ENCODE data around the gene PTPRU.

PTPRU gene

GRCh38 chr1:29357452-29357851 lies 121.1 kb downstream of the PTPRU start:
- TF ChIP-seq PPARA (CRISPR knock-in tag; IDR thresholded peaks at IDR 0.05; ENCODE audit: borderline replicate concordance) = no peak
- no peak for TF ChIP-seq ZNF70 (CRISPR knock-in tag; IDR thresholded peaks at IDR 0.05)
- no peak for TF ChIP-seq ISL1 (CRISPR knock-in tag; IDR thresholded peaks at IDR 0.05)
- TF ChIP-seq TOX (CRISPR knock-in tag; IDR thresholded peaks at IDR 0.05; ENCODE audit: borderline replicate concordance) = no peak
- no peak for TF ChIP-seq RARB (CRISPR knock-in tag; IDR thresholded peaks at IDR 0.05)
- TF ChIP-seq, protein P1, sequence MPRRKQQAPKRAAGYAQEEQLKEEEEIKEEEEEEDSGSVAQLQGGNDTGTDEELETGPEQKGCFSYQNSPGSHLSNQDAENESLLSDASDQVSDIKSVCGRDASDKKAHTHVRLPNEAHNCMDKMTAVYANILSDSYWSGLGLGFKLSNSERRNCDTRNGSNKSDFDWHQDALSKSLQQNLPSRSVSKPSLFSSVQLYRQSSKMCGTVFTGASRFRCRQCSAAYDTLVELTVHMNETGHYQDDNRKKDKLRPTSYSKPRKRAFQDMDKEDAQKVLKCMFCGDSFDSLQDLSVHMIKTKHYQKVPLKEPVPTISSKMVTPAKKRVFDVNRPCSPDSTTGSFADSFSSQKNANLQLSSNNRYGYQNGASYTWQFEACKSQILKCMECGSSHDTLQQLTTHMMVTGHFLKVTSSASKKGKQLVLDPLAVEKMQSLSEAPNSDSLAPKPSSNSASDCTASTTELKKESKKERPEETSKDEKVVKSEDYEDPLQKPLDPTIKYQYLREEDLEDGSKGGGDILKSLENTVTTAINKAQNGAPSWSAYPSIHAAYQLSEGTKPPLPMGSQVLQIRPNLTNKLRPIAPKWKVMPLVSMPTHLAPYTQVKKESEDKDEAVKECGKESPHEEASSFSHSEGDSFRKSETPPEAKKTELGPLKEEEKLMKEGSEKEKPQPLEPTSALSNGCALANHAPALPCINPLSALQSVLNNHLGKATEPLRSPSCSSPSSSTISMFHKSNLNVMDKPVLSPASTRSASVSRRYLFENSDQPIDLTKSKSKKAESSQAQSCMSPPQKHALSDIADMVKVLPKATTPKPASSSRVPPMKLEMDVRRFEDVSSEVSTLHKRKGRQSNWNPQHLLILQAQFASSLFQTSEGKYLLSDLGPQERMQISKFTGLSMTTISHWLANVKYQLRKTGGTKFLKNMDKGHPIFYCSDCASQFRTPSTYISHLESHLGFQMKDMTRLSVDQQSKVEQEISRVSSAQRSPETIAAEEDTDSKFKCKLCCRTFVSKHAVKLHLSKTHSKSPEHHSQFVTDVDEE (CRISPR knock-in tag; IDR thresholded peaks at IDR 0.05) = no peak
- no peak for TF ChIP-seq ZC3H10 (CRISPR knock-in tag; IDR thresholded peaks at IDR 0.05)
- no peak for TF ChIP-seq CSDC2 (CRISPR knock-in tag; IDR thresholded peaks at IDR 0.05)
- no peak for ATAC-seq

DNA sequence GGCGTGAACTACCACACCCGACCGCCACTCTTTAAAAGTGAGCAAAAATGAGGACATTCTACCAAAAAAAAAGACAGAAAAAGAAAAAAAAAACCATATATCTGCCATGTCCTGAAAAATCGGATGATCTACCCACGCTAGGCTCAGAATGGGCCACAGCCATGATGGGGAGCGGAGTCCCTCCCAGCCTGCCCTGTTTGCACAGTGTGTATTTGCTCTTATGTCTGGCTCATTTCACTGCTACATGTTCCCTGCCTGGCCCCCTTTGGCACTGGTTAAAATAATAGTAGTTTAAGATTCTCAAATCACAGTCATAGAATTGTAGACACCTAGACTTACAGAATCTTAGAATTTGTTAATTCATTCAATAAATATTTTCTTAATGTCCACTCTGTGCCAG lies 121.9 kb downstream of the PTPRU start:
- no peak for ATAC-seq
- no peak for TF ChIP-seq ZFP30 (CRISPR knock-in tag; IDR thresholded peaks at IDR 0.05)
- TF ChIP-seq ISL1 (CRISPR knock-in tag; IDR thresholded peaks at IDR 0.05) = no peak
- TF ChIP-seq ZNF565 (CRISPR knock-in tag; conservative IDR thresholded peaks at IDR 0.05; ENCODE audit: low read depth) = no peak
- no peak for TF ChIP-seq CREB5 (CRISPR knock-in tag; IDR thresholded peaks at IDR 0.05; ENCODE audit: low read depth)
- TF ChIP-seq, protein P2, sequence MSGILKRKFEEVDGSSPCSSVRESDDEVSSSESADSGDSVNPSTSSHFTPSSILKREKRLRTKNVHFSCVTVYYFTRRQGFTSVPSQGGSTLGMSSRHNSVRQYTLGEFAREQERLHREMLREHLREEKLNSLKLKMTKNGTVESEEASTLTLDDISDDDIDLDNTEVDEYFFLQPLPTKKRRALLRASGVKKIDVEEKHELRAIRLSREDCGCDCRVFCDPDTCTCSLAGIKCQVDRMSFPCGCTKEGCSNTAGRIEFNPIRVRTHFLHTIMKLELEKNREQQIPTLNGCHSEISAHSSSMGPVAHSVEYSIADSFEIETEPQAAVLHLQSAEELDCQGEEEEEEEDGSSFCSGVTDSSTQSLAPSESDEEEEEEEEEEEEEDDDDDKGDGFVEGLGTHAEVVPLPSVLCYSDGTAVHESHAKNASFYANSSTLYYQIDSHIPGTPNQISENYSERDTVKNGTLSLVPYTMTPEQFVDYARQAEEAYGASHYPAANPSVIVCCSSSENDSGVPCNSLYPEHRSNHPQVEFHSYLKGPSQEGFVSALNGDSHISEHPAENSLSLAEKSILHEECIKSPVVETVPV (CRISPR knock-in tag; IDR thresholded peaks at IDR 0.05) = no peak
- no peak for TF ChIP-seq TCF4 (CRISPR knock-in tag; IDR thresholded peaks at IDR 0.05; ENCODE audit: borderline replicate concordance)
- TF ChIP-seq, protein P1 (CRISPR knock-in tag; IDR thresholded peaks at IDR 0.05) = no peak
- TF ChIP-seq SNAI2 (CRISPR knock-in tag; IDR thresholded peaks at IDR 0.05) = no peak
- TF ChIP-seq ZFP3 (CRISPR knock-in tag; IDR thresholded peaks at IDR 0.05) = no peak
- TF ChIP-seq CSDC2 (CRISPR knock-in tag; IDR thresholded peaks at IDR 0.05) = no peak

- ATAC-seq = no peak
- TF ChIP-seq, protein P3, sequence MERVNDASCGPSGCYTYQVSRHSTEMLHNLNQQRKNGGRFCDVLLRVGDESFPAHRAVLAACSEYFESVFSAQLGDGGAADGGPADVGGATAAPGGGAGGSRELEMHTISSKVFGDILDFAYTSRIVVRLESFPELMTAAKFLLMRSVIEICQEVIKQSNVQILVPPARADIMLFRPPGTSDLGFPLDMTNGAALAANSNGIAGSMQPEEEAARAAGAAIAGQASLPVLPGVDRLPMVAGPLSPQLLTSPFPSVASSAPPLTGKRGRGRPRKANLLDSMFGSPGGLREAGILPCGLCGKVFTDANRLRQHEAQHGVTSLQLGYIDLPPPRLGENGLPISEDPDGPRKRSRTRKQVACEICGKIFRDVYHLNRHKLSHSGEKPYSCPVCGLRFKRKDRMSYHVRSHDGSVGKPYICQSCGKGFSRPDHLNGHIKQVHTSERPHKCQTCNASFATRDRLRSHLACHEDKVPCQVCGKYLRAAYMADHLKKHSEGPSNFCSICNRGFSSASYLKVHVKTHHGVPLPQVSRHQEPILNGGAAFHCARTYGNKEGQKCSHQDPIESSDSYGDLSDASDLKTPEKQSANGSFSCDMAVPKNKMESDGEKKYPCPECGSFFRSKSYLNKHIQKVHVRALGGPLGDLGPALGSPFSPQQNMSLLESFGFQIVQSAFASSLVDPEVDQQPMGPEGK (CRISPR knock-in tag; IDR thresholded peaks at IDR 0.05; ENCODE audit: borderline replicate concordance) = no peak
Observed at GRCh38 chr1:29360768-29361167, 124.4 kb downstream of the PTPRU start.

GRCh38 chr1:29361686-29362085 lies 125.4 kb downstream of the PTPRU start:
- TF ChIP-seq BACH2 (CRISPR knock-in tag; IDR thresholded peaks at IDR 0.05; ENCODE audit: borderline replicate concordance) = no peak
- no peak for TF ChIP-seq ZNF8 (CRISPR knock-in tag; IDR thresholded peaks at IDR 0.05)
- no peak for TF ChIP-seq GLIS3 (CRISPR knock-in tag; IDR thresholded peaks at IDR 0.05)
- TF ChIP-seq ARNTL (CRISPR knock-in tag; IDR thresholded peaks at IDR 0.05; ENCODE audit: borderline replicate concordance, low read depth) = no peak
- TF ChIP-seq CREB5 (CRISPR knock-in tag; IDR thresholded peaks at IDR 0.05; ENCODE audit: low read depth) = no peak
- no peak for TF ChIP-seq POU6F1 (CRISPR knock-in tag; IDR thresholded peaks at IDR 0.05; ENCODE audit: borderline replicate concordance, low read depth)
- TF ChIP-seq ZNF70 (CRISPR knock-in tag; IDR thresholded peaks at IDR 0.05) = no peak
- no peak for TF ChIP-seq ESRRG (CRISPR knock-in tag; IDR thresholded peaks at IDR 0.05)
- TF ChIP-seq PPARA (CRISPR knock-in tag; IDR thresholded peaks at IDR 0.05; ENCODE audit: borderline replicate concordance) = no peak
- no peak for TF ChIP-seq SNAI2 (CRISPR knock-in tag; IDR thresholded peaks at IDR 0.05)
- no peak for TF ChIP-seq OSR1 (CRISPR knock-in tag; IDR thresholded peaks at IDR 0.05)
- no peak for ATAC-seq

All from SK-N-SH treated with all-trans-retinoic acid at 6 μM for 48 hours (cell line).